ENCODE data around the gene CNTNAP2. TPM values are rescaled to one million over a fixed set of nuclear protein-coding genes. Genes with fewer than 3 reads are reported as not detected.
A peak's percentile ranks its signal among the peaks of the same experiment; 100 is the strongest.
"Not testable (repeated sequence)": the region's sequence is repeated elsewhere in the genome, so short reads cannot be mapped to it uniquely, and the experiment has no call there.

The CNTNAP2 gene
- total RNA-seq, 2 donors from 2014 or later: 4.4 to 8.5 TPM

DNA sequence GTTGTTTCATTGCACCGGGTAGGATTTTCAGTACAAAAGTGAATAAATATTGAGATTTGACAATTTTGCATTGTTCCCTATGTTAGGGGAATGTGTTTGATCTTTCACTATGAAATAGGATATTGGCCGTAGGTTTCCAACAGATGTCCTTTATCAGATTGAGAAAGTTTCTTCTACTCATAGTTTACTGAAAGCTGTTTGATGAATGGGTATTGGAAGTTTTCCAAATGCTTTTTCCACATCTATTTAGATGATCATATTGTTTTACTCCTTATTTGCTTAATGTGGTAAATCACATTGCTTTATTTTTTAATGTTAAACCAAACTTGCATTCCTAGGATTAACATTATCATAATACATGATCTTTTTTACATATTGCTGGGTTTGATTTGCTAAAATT, 2296.1 kb downstream of the CNTNAP2 start:
- TF ChIP-seq, protein P1, sequence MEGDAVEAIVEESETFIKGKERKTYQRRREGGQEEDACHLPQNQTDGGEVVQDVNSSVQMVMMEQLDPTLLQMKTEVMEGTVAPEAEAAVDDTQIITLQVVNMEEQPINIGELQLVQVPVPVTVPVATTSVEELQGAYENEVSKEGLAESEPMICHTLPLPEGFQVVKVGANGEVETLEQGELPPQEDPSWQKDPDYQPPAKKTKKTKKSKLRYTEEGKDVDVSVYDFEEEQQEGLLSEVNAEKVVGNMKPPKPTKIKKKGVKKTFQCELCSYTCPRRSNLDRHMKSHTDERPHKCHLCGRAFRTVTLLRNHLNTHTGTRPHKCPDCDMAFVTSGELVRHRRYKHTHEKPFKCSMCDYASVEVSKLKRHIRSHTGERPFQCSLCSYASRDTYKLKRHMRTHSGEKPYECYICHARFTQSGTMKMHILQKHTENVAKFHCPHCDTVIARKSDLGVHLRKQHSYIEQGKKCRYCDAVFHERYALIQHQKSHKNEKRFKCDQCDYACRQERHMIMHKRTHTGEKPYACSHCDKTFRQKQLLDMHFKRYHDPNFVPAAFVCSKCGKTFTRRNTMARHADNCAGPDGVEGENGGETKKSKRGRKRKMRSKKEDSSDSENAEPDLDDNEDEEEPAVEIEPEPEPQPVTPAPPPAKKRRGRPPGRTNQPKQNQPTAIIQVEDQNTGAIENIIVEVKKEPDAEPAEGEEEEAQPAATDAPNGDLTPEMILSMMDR (IDR thresholded peaks at IDR 0.05): no peak
- H3K9ac ChIP-seq (ENCODE audit: low read depth in 2 of 2, low read length in 2 of 2): no peak overlapping the region

DNA sequence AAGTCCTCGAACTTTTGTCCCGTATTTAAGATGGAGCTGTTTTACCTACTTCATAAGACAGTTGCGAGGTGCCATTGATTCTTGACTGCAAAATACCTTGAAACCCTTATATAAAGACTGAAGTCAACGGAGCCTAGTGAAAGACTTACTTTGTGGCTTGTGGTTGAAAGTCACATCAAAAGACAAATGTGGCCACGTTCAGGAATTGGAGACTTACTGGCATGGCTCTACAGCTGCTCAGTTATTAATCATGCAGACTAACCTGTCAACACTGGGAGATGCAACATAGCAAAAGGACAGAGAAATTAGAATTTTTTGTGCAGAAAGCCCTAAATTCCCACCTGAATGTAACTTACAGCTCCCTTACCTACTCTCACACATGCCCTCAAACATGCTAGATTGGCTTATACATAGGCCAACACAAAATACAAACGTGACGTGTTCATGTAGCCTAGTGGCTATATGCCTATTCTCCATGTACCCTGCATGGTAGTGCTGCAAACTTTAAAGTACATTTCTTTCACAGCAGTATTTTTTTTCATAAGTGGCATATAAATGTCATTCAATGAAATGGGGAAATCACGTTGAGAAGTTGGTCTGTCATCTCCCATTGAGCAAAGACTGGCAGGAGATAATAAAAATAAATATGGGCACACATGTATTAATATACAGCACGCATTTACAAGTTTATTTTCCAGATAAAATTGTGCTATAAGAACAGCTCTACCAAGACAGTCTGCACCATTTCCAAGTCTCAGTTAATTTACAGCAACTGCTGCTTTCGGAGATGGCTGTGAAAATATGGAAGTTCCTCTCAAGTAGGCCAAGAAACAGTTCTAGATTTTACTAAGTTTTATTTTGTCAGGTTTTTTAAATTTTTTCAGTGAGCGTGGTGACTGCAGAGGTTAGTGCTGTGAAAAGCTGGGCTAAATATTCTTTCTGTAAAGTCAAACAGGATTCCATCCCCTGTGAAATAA, 2303.5 kb downstream of the CNTNAP2 start:
- TF ChIP-seq, protein P1 (IDR thresholded peaks at IDR 0.05): no peak

More for the DNA sequence above, 2296.1 kb downstream of the CNTNAP2 start:
- Histone ChIP-seq H3K9me3 (no peaks in the 10 kb centered on the region), H3K4me3 (no peak overlapping the region), H3K27ac (no peak overlapping the region), H3K36me3 (no peaks in the 10 kb centered on the region), H3K27me3 (no peaks in the 10 kb centered on the region), H3K4me1 (no peaks in the 10 kb centered on the region)
- intact Hi-C loops (cut with DNase I): no loop called here
- DNase-seq: no peak

DNA sequence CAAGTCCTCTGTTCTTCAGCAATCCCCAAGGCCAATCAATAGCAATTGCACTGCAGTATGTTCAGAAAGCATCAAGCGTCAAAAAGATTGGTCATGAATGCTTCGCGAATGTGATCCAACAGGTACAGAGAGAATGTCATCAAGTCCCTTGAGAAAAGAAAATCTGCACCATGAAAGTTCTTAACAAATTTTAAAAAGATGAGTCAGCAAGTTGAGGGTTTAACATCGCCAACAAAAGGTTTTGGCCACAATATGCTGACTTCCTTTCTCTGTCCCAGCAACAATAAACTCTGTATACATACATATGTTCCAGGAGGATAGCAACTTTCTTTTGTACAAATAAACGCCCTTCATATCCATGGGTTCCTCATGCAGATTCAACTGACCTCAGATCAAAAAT, 2305.4 kb downstream of the CNTNAP2 start:
- no peaks in the 10 kb centered on the region for H3K4me1 ChIP-seq
- intact Hi-C loops (cut with DNase I): no loop called here
- TF ChIP-seq, protein P1 (IDR thresholded peaks at IDR 0.05): no peak
- H3K9ac ChIP-seq (ENCODE audit: low read depth in 2 of 2, low read length in 2 of 2): no peak overlapping the region
- no peak overlapping the region for H3K4me3 ChIP-seq
- no peak overlapping the region for H3K27ac ChIP-seq
- no peaks in the 10 kb centered on the region for H3K27me3 ChIP-seq
- H3K9me3 ChIP-seq: no peaks in the 10 kb centered on the region
- no peaks in the 10 kb centered on the region for H3K36me3 ChIP-seq
- DNase-seq: no peak

More for the DNA sequence above, 2303.5 kb downstream of the CNTNAP2 start:
- Histone ChIP-seq H3K9me3 (no peaks in the 10 kb centered on the region), H3K36me3 (no peaks in the 10 kb centered on the region), H3K27me3 (no peaks in the 10 kb centered on the region), H3K9ac (ENCODE audit: low read depth in 2 of 2, low read length in 2 of 2) (no peak overlapping the region), H3K4me1 (no peaks in the 10 kb centered on the region), H3K27ac (no peak overlapping the region), H3K4me3 (no peak overlapping the region)
- no peak for DNase-seq
- intact Hi-C loops (cut with DNase I): no loop called here

DNA sequence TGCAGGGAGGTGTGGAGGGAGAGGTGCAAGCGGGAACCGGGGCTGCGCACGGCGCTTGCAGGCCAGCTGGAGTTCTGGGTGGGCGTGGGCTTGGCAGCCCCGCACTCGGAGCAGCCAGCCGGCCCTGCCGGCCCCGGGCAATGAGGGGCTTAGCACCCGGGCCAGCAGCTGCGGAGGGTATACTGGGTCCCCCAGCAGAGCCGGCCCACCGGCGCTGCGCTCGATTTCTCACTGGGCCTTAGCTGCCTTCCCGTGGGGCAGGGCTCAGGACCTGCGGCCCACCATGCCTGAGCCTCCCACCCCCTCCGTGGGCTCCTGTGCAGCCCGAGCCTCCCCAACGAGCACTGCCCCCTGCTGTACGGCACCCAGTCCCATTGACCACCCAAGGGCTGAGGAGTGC, 2309.8 kb downstream of the CNTNAP2 start:
- H3K27ac ChIP-seq; DNase-seq; H3K4me3 ChIP-seq; H3K9me3 ChIP-seq; intact Hi-C loops (cut with DNase I); H3K9ac ChIP-seq (ENCODE audit: low read depth in 2 of 2, low read length in 2 of 2); H3K27me3 ChIP-seq; H3K36me3 ChIP-seq; H3K4me1 ChIP-seq: not testable (repeated sequence)

DNA sequence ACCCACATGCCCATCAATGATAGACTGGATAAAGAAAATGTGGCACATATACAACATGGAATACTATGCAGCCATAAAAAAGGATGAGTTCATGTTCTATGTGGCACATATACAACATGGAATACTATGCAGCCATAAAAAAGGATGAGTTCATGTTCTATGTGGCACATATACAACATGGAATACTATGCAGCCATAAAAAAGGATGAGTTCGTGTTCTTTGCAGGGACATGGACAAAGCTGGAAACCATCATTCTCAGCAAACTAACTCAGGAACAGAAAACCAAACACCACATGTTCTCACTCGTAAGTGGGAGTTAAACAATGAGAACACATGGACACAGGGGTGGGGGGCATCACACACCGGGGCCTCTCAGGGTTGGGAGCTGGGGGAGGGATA, 2314.1 kb downstream of the CNTNAP2 start:
- H3K9me3 ChIP-seq; H3K4me1 ChIP-seq; H3K27ac ChIP-seq; DNase-seq; H3K9ac ChIP-seq (ENCODE audit: low read depth in 2 of 2, low read length in 2 of 2); H3K36me3 ChIP-seq; intact Hi-C loops (cut with DNase I); H3K27me3 ChIP-seq; H3K4me3 ChIP-seq: not testable (repeated sequence)

DNA sequence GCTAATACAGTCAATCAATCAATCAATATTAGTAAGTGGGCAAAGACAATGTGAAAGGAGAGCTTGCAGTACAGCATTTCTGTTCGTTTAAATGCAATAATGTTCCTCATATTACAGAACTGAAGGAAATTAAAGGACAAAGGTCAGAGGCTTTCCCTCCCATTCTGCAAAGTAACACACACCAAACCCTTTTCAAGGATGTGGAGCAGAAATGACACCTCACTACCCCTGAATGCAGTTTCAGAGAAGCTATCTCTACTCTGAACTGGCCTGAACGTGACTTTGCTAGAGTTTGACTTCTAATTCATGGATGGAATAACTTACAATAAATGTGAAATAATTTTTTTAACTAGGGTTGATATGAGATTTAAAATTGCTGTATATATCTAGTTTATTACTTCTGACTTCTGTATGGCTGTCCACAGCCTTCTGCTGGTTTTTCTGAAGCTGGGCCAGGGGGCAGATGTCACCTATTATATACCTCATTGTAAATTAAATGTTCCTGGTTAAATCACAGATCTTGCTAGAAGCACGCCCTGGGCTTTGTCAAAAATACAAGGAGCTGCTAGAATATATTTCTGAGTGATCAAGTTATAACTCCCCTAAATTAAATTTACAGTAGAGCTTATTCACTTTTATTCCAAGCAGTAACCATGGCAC, 2317.1 kb downstream of the CNTNAP2 start:
- Histone ChIP-seq H3K4me1 (no peaks in the 10 kb centered on the region), H3K36me3 (no peaks in the 10 kb centered on the region), H3K27ac (peak overlapping the region; percentile 36), H3K9me3 (no peaks in the 10 kb centered on the region), H3K9ac (ENCODE audit: low read depth in 2 of 2, low read length in 2 of 2) (no peak overlapping the region), H3K4me3 (no peak overlapping the region), H3K27me3 (no peaks in the 10 kb centered on the region)
- TF ChIP-seq, protein P1 (IDR thresholded peaks at IDR 0.05): no peak
- DNase-seq: no peak
- intact Hi-C loops (cut with DNase I): no loop called here
